Upper lobe of left lung (tissue), 4 donors: Measurements from ENCODE around the gene MAPK14.

Experiments
- CTCF ChIP-seq, 6 experiments: fragments of 450-650 bp in 4 of 6; fragments of 200-600 bp in 2 of 6; sonication (generic) in 2 of 6; IDR thresholded peaks; one replicate each; pipeline ENCODE4 v1.5.1; 2016 to 2019; ENCODE audit warnings: antibody characterized with exemption in 6 of 6
- EP300 ChIP-seq, 4 donors: sonication (generic); formaldehyde crosslinking; IDR thresholded peaks; one replicate each; pipeline ENCODE4 v1.5.1; 2017; ENCODE audit warnings: antibody characterized with exemption in 4 of 4, control low read depth in 2 of 4
- POLR2A ChIP-seq, 4 donors: fragments of 450-650 bp; IDR thresholded peaks; one replicate each; pipeline ENCODE4 v1.5.1; 2016 to 2017; ENCODE audit warnings: antibody characterized with exemption in 4 of 4, mild to moderate bottlenecking in 2 of 4
- POLR2AphosphoS5 ChIP-seq, 2 donors: sonication (generic); formaldehyde crosslinking; IDR thresholded peaks; one replicate each; pipeline ENCODE4 v1.5.1; 2017; ENCODE audit warnings: antibody characterized with exemption in 2 of 2

- TF ChIP-seq CTCF (IDR thresholded peaks at IDR 0.05) (no peak), POLR2A (IDR thresholded peaks at IDR 0.05) (no peak), EP300 (IDR thresholded peaks at IDR 0.05) (peak in 1 of 4 donors; percentile 17), POLR2AphosphoS5 (IDR thresholded peaks at IDR 0.05) (no peak)
Measured at GRCh38 chr6:36154286-36154685, 126.7 kb downstream of the MAPK14 start.
